Measurements from ENCODE around the gene HAL. TPM values are rescaled to one million over a fixed set of nuclear protein-coding genes. Genes with fewer than 3 reads are reported as not detected.

Gene HAL
- total and polyA plus RNA-seq, 2 of the 8 experiments (the other 6 are each of a cell fraction or from before 2014, with no cell fraction given) = 0.12 to 0.17 TPM

DNA sequence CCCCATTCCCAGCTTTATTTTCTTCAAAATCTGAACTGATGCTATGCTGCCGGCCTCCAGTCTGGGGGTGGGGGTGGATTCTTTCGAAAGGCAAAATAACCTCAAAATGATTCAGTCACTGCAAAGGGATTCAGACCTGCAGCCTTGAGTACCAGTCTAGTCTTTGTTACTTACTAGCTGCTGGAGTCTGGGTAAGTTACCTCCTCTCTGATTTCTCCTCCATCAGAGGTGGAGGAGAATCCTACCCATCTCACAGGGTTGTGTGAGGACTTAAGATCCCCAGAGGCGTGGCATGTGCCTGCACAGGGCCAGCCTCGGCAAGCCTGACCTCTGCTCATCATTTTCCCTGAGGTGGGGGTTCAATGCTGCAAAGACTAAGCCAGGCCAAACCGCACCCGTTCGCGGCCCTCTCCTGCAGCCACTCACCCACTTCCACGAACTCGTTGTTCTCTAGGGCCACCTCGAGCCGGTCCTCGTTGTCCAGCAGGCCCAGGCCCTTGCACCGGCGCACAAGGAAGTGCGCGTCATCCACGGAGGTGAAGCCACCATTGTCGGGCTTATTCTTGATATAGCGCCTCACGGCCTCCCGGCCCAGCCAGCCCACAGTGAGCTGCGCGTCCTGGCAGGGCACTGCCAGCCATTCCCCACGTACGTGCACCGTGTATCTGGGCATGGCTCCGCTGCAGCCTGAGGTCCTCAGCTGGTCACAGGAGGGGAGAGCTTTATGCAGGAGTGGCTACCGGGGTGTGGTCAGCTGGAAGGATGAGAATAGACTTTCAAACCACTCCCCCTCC lies 709 bp downstream of the HAL start:
- TF ChIP-seq SP2 (IDR thresholded peaks at IDR 0.05; ENCODE audit: low read length) = no peak
- TF ChIP-seq HDAC2 (IDR thresholded peaks at IDR 0.05; ENCODE audit: borderline replicate concordance in 1 of 2, low read depth in 2 of 2, low read length in 2 of 2) = no peak
- Histone ChIP-seq H4K20me1 (replicated peaks in 1 of 2; ENCODE audit: control insufficient read depth in 1 of 2, insufficient read depth in 2 of 2, low read length in 2 of 2) (no peaks in the 10 kb centered on the region), H3K27ac (ENCODE audit: low read depth, low read length) (no peak overlapping the region), H3K79me1 (ENCODE audit: low read depth, low read length) (no peaks in the 10 kb centered on the region), H3K36me3 (ENCODE audit: control insufficient read depth in 2 of 4, insufficient read depth in 4 of 4, low read length in 3 of 4) (peaks cover 0 to 5% (median 0%) of the 10 kb centered on the region in 4 experiments; a peak in 1 of 8 replicates), H4K91ac (replicated peaks; ENCODE audit: insufficient read length, low read length) (no peak overlapping the region), H2BK12ac (ENCODE audit: low read depth, low read length) (no peak overlapping the region), H2AK5ac (ENCODE audit: low read depth, low read length) (no peak overlapping the region), H4K8ac (ENCODE audit: extremely low read depth, insufficient read depth, low read length) (peak overlapping the region; percentile 65), H3K79me2 (ENCODE audit: control insufficient read depth in 1 of 2, insufficient read depth in 2 of 2, low read length in 2 of 2) (no peaks in the 10 kb centered on the region), H3K18ac (ENCODE audit: extremely low read depth, low read length) (no peak overlapping the region), H3K27me3 (replicated peaks in 1 of 4; ENCODE audit: control insufficient read depth in 3 of 4, extremely low read depth in 1 of 4, insufficient read depth in 3 of 4, low read length in 3 of 4) (no peaks in the 10 kb centered on the region), H3K23me2 (ENCODE audit: low read depth, low read length) (no peaks in the 10 kb centered on the region), H3K14ac (ENCODE audit: insufficient read length) (no peak overlapping the region), H3K56ac (replicated peaks; ENCODE audit: insufficient read length, low read depth, low read length) (no peak overlapping the region), H3K4me1 (replicated peaks in 1 of 4; ENCODE audit: control insufficient read depth in 3 of 4, insufficient read depth in 4 of 4, low read length in 3 of 4) (peaks cover 0 to 3% (median 0%) of the 10 kb centered on the region in 4 experiments; a peak in 1 of 7 replicates), H3K4me2 (ENCODE audit: insufficient read depth in 1 of 2, low read depth in 2 of 2, low read length in 2 of 2) (no peak overlapping the region), H2AFZ (ENCODE audit: low read length) (no peak overlapping the region), H3K4me3 (ENCODE audit: extremely low read depth in 1 of 4, insufficient read depth in 2 of 4, low read depth in 3 of 4, low read length in 4 of 4) (no peak overlapping the region), H3K9ac (replicated peaks in 1 of 4; ENCODE audit: extremely low read depth in 1 of 4, low read depth in 3 of 4, low read length in 3 of 4) (no peak overlapping the region), H3K4ac (replicated peaks; ENCODE audit: insufficient read length, low read depth, low read length) (no peak overlapping the region), H2BK15ac (ENCODE audit: low read length) (no peak overlapping the region), H2BK5ac (ENCODE audit: low read depth, low read length) (no peak overlapping the region), H2BK20ac (ENCODE audit: low read length) (no peak overlapping the region), H3K9me3 (ENCODE audit: insufficient read depth in 2 of 2, low read depth in 1 of 2, low read length in 1 of 2) (no peaks in the 10 kb centered on the region), H2BK120ac (replicated peaks; ENCODE audit: low read depth, low read length) (no peak overlapping the region), H3K23ac (ENCODE audit: insufficient read length) (no peak overlapping the region), H4K5ac (ENCODE audit: insufficient read length, low read depth, low read length) (no peak overlapping the region)
- POLR2A ChIA-PET (ENCODE audit: partially characterized antibody) = no interaction called here
- FAIRE-seq (no peak), DNase-seq (ENCODE audit: low read depth in 1 of 2, low spot score in 2 of 2) (no peak)
- CTCF ChIA-PET (ENCODE audit: partially characterized antibody) = interaction anchor here (0.6 to 8.7 kb wide), 5 partner anchors 18 to 354 kb away, joined by 3 to 149 read pairs (median 69); no protein-coding TSS in a partner anchor
- WGBS, 2 experiments (ENCODE audit: extremely low coverage in 1 of 2, insufficient coverage in 1 of 2, insufficient read length in 1 of 2, insufficient replicate concordance in 2 of 2, low coverage in 1 of 2, low lambda C conversion rate in 2 of 2, missing lambda C conversion rate in 1 of 2) = 89% methylated on average over 29 of the region's 29 CpGs; no CpG with 5 or more reads in 1 of the 2 experiments
